T47D (cell line): ENCODE results near the gene SLIT2.

Experiments
- DNase-seq, 2 experiments: peaks; one replicate each; pipeline versions ENCODE4 v3.0.0 to v3.0.0-alpha.2; 2011 to 2012; ENCODE audit warnings: low read depth in 1 of 2, low spot score in 1 of 2
- JUND ChIP-seq: IDR thresholded peaks from 2 replicates; pipeline ENCODE4 v1.6.1; 2012; ENCODE audit warnings: low read depth
- in situ Hi-C: cut with HindIII; loops from 2 replicates; pipeline ENCODE4 v1.10.0; 2016; ENCODE audit warnings: low sequenced_read_pairs, low pct_unique_long_range_greater_than_20kb

Gene SLIT2

DNA sequence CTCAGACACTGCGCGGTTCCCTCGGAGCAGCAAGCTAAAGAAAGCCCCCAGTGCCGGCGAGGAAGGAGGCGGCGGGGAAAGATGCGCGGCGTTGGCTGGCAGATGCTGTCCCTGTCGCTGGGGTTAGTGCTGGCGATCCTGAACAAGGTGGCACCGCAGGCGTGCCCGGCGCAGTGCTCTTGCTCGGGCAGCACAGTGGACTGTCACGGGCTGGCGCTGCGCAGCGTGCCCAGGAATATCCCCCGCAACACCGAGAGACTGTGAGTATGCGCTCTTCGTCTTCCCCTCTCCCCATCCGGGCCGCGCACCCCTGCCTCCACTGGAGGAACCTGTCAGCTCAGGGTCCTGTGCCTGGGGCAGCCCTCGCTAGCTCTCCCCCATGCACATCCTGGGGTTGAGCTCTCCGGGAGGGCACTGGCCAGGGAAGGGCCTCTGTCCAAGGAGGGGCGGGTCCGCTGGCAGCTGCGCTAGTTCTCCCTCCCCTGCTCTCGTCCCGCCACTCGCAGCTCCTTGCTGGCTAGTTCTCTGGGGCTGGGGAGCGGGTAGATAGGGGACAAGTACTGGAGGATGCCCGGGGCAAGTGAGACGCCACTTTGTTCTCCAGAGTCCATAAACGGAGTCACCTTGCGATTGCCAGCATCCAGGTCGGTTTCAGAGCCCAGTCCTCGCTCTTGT, 2.2 kb downstream of the SLIT2 start:
- no peak for TF ChIP-seq JUND
- in situ Hi-C loops, result no loop called here
- DNase-seq, result no peak

DNA sequence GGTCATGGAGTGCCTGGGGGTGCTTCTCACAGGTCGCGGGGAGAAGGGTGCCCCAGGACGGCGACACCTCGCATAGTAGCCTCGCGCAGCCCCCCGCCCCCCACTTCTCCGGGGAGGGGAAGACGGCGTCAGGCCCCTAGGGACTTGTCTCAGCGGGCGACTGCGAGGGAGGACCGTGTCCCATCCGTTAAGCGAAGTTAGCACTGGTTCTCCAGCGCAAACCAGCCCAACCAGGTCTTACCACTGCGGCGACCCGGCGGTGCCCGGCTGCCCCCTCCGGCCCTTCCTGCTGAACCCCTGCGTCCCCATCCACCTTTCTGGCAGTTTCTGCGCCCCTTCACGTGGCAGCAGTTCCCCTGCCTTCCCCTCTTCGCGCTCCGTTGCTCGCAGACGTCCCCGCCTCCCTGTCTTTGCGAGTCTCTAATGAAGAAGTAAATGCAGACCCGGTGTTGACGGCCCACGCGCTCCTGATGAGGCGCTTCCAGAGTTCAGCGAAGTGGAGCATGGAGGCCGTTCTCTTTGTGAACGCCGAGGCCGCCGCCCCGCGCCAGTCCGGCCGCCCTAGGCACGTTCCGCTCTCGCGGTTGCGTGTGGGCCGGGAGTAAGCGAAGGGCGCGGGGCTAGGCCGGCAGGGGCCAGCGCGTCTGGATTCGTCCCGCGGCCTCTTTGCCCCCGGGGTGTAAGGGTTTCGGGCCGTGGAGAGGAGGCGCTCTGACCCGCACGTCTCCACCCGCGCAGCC, 3.0 kb downstream of the SLIT2 start:
- in situ Hi-C loops, result no loop called here
- DNase-seq, result no peak
- no peak for TF ChIP-seq JUND

GRCh38 chr4:20255251-20255586, 3.5 kb downstream of the SLIT2 start:
- no peak for DNase-seq
- in situ Hi-C loops, result no loop called here
- TF ChIP-seq JUND, result no peak

GRCh38 chr4:20255823-20256222, 4.1 kb downstream of the SLIT2 start:
- in situ Hi-C loops, result no loop called here
- DNase-seq, result no peak
- TF ChIP-seq JUND, result no peak

- in situ Hi-C loops, result no loop called here
- TF ChIP-seq JUND, result no peak
- DNase-seq, result no peak
Observed at GRCh38 chr4:20256381-20256881, 4.7 kb downstream of the SLIT2 start.

DNA sequence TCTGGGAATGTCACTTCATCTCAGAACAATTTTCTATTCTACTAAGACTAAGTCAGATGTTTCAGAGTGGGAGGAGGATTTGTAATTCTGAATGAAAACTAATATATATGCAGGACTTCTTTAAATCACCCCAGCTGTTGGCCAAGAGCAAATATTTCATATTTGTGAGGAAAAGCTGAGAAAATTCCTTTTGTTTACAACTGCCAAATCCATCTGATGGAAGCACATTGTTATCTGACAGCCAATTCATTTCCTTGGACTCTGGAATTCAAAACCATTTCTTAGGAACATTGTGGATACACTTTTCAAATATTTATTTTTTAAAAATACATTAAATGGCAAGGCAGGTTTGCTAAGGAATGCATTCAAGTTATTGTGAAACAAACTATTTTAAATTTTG, 8.0 kb downstream of the SLIT2 start:
- no peak for DNase-seq
- in situ Hi-C loops, result no loop called here
- no peak for TF ChIP-seq JUND

DNA sequence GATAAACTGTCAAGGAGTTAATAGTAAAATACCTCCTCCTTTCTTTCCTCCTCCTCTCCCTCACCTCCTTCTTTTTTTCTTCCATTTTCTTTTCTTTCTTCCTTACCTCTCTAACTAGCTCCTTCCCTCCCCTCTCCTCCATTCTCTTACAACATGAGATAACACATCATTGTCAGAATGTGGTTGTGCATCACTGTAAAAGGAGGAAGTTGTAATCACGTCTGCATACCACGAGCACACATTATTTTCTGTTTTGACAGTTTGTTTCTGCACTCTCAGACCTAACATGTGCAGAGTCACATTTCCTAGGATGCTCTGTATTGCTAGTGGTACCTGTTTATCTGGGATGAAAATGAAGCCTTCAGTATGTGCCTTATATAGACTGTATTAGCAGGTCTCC, 9.1 kb downstream of the SLIT2 start:
- no peak for DNase-seq
- in situ Hi-C loops, result no loop called here
- TF ChIP-seq JUND, result no peak

DNA sequence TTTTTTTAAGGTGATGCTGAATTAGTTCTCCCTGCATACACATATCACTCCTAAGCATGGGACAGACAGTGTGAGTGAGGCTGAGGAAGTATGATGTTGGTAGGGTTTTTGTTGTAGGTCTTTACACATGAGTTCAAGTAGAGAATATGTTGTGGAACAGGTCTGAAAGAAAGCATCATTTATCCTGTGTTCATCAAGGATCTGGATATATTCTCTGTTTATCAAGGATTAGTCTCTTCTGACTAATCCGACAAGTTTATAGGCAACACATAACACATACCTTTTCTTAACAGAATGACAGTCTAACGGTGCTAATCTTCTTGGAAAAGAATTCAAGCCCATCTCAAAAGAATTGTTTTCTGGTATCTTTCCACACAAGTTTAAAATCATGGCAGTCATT, 10.5 kb downstream of the SLIT2 start:
- in situ Hi-C loops, result no loop called here
- no peak for TF ChIP-seq JUND

DNA sequence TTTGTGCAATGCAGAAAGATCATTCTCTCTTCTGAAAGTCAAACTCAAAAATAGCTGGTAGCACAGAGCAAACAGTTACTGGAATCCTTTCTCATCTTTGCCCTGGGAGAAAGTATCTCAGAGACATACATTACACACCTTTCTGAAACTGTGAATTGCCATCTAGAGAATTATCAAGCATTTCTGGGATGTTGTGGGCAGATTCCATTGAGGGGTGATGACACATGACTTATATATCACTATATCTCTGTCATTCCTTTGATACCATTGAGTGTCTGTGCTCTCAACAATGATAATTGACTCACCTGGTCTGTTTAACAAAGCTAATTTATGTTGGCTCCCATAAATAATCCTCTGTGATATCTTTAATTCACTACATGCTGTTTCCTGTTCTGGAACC, 13.0 kb downstream of the SLIT2 start:
- in situ Hi-C loops, result no loop called here
- no peak for DNase-seq
- no peak for TF ChIP-seq JUND

More for the DNA sequence above, 10.5 kb downstream of the SLIT2 start:
- DNase-seq, result no peak

DNA sequence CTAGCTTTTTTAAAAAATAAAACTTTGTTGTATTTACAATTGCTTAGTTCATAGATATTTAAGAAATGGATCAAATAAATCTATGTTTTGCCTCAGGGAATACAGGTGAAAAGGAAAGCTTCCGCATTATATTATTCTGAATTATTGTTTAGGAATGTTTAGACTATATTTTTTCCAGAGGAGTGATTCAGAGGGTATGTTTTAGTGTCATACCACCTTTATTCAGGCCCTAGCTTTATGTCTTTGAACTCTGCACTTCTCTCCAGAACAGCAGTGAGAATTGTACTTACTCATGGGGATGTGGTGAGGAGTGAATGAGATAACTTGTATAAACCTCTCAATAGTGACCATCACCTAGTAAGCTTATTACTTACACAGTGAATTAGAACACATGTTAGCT, 14.0 kb downstream of the SLIT2 start:
- no peak for DNase-seq
- TF ChIP-seq JUND, result no peak
- in situ Hi-C loops, result no loop called here

DNA sequence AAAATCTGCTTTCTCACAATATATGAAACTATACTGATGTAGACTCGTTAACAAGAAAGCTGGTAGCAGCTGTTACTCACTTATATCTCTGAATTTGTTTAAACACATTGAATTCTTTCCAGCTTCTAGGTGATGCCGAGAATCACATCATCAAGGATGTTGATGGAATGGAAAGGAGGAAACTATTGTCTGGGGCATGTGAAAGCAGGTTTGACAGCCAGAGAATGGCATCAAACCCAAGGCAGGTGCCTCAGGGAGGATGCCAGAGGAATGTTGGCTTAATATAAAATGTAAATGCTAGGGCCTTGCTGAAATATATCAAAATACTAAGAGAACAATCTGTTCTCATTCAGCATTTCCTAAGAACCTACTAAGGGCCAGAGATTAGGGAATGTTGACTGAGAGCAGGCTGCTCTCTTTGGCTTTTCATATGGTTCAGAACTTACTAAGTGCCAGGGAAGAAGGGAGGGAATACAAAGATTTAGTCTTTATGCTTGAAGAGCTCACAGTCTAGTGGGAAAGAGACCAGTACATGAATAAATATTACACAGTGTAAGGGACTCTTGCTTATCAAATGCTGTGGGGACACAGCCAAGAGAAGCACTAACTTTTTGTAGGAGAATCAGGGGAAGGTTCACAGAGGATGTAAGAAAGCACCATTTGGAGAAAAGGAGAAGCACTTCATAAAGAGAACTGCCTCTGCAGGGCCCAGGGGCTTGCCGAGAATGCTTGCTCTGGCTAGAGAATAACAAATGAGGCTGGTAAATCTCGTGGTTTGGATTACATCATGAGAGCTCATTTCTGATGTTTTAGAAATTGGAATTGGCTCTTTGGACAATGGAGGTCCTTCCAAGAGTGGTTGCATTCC, 14.7 kb downstream of the SLIT2 start:
- no peak for DNase-seq
- in situ Hi-C loops, result no loop called here
- no peak for TF ChIP-seq JUND

DNA sequence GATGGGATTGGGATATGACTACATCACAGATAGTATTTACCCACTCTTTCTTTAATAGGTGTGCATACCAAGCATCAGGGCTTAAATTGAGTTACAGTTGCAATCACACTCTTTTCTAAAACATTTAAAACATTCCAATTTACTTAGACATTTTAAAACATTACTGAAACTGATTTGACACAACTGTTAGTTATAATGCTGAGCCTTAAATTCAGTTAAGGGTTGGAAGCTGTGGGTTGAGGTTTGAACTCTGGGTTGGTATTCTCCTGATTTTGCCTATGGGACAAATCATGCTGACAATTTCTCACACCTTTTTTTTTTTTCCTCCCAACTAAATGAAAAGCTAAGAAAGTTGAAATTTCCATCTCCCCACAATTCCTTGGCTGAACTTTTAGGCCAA, 16.3 kb downstream of the SLIT2 start:
- no peak for DNase-seq
- in situ Hi-C loops, result no loop called here
- no peak for TF ChIP-seq JUND

DNA sequence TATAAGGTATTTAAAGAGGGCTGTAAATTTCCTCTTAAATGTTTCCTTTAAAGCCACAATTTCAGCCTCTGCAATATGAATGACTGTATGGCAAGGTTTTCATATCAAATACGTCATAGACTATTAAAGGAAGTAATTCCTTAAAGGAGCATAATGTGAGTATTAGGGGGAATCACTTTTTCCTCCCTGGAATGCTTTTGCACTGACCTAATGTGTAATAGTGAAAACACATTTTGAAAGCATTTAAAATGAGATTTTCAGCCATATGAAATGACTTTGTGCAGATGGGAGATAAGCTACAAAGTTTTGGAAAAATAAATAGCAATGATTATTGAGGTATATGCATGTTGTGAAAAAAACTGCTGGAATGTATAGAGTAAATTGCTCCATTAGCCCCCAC, 17.6 kb downstream of the SLIT2 start:
- DNase-seq, result no peak
- no peak for TF ChIP-seq JUND
- in situ Hi-C loops, result no loop called here
